HEK293 (cell line): ENCODE results near the gene SLC27A3.
A peak's percentile ranks its signal among the peaks of the same experiment; 100 is the strongest.

Source experiments
- CTCF ChIA-PET: fragments of 350-600 bp; formaldehyde crosslinking; extraction: SDS; loops from one replicate; lab custom pipeline; 2021; ENCODE audit warnings: antibody characterized with exemption; lab: Yijun Ruan, JAX
- POLR2A ChIA-PET: fragments of 300-600 bp; formaldehyde crosslinking; extraction: SDS; loops from one replicate; lab custom pipeline; 2020; ENCODE audit warnings: antibody characterized with exemption, inconsistent platforms; lab: Yijun Ruan, JAX
- H3K27ac ChIP-seq: fragments of 200-500 bp; sonication (Bioruptor generic); 2 replicates; pipeline ENCODE4 v1.5.1; 2014; ENCODE audit warnings: low read depth, low read length, control low read depth, inconsistent platforms; ENCODE audit errors: extremely low read depth
- H3K36me3 ChIP-seq, 2 experiments: fragments of 200-500 bp in 1 of 2; sonication (Bioruptor generic) in 1 of 2; 1 replicate in 1 of 2; 2 replicates in 1 of 2; pipeline ENCODE4 v1.5.1; 2014 to 2017; ENCODE audit warnings: inconsistent platforms in 2 of 2, low read length in 2 of 2; ENCODE audit not compliant: control insufficient read depth in 2 of 2, insufficient read depth in 1 of 2
- H3K4me1 ChIP-seq: fragments of 200-500 bp; sonication (Bioruptor generic); 2 replicates; pipeline ENCODE4 v1.5.1; 2014; ENCODE audit warnings: mild to moderate bottlenecking, low read length, inconsistent platforms; ENCODE audit not compliant: control insufficient read depth, insufficient read depth
- H3K4me3 ChIP-seq: 2 replicates; pipeline ENCODE4 v1.5.1; 2011; ENCODE audit warnings: low read depth, mild to moderate bottlenecking, control low read depth, low read length, moderate library complexity
- H3K9me3 ChIP-seq: fragments of 200-500 bp; sonication (Bioruptor generic); 2 replicates; pipeline ENCODE4 v1.5.1; 2014; ENCODE audit warnings: low read depth, low read length, inconsistent platforms; ENCODE audit not compliant: control insufficient read depth, insufficient read depth
- GLIS1 ChIP-seq: fragments of 450-650 bp; formaldehyde crosslinking; IDR thresholded peaks from 2 replicates; pipeline ENCODE4 v1.5.1; 2016; ENCODE audit warnings: missing biosample characterization, missing genetic modification characterization
- IKZF3 ChIP-seq: fragments of 450-650 bp; IDR thresholded peaks from 2 replicates; pipeline ENCODE4 v1.5.0; 2018; ENCODE audit warnings: missing biosample characterization, mild to moderate bottlenecking, missing genetic modification characterization, moderate library complexity
- KLF1 ChIP-seq: fragments of 450-650 bp; formaldehyde crosslinking; IDR thresholded peaks from 2 replicates; pipeline ENCODE4 v1.5.1; 2016; ENCODE audit warnings: missing biosample characterization, missing genetic modification characterization
- KLF17 ChIP-seq: fragments of 450-650 bp; formaldehyde crosslinking; IDR thresholded peaks from 2 replicates; pipeline ENCODE4 v1.5.1; 2016; ENCODE audit warnings: missing biosample characterization, missing genetic modification characterization
- KLF7 ChIP-seq: fragments of 450-650 bp; formaldehyde crosslinking; IDR thresholded peaks from 2 replicates; pipeline ENCODE4 v1.5.1; 2016; ENCODE audit warnings: missing biosample characterization, missing genetic modification characterization, borderline replicate concordance
- KLF8 ChIP-seq: fragments of 450-650 bp; formaldehyde crosslinking; IDR thresholded peaks from 2 replicates; pipeline ENCODE4 v1.5.1; 2016; ENCODE audit warnings: missing biosample characterization, missing genetic modification characterization
- KLF9 ChIP-seq: fragments of 450-650 bp; formaldehyde crosslinking; IDR thresholded peaks from 2 replicates; pipeline ENCODE4 v1.5.1; 2016; ENCODE audit warnings: missing biosample characterization, missing genetic modification characterization, low read depth
- MEIS1 ChIP-seq: sonication (generic); formaldehyde crosslinking; IDR thresholded peaks from 2 replicates; pipeline ENCODE4 v1.8.1; 2022; ENCODE audit warnings: missing genetic modification reagents, mild to moderate bottlenecking, borderline replicate concordance
- MYNN ChIP-seq: fragments of 450-650 bp; formaldehyde crosslinking; IDR thresholded peaks from 2 replicates; pipeline ENCODE4 v1.5.1; 2016; ENCODE audit warnings: missing biosample characterization, missing genetic modification characterization, borderline replicate concordance
- SP2 ChIP-seq: fragments of 450-650 bp; formaldehyde crosslinking; IDR thresholded peaks from 2 replicates; pipeline ENCODE4 v1.5.1; 2016; ENCODE audit warnings: missing biosample characterization, missing genetic modification characterization
- TRIM28 ChIP-seq: IDR thresholded peaks from 2 replicates; pipeline ENCODE4 v1.6.1; 2011; ENCODE audit warnings: low read length, control low read depth, borderline replicate concordance
- ZBTB17 ChIP-seq: fragments of 450-650 bp; formaldehyde crosslinking; IDR thresholded peaks from 2 replicates; pipeline ENCODE4 v1.5.1; 2016; ENCODE audit warnings: missing biosample characterization, missing genetic modification characterization
- ZBTB7A ChIP-seq: fragments of 450-650 bp; formaldehyde crosslinking; IDR thresholded peaks from 2 replicates; pipeline ENCODE4 v1.5.1; 2016; ENCODE audit warnings: low read depth, missing biosample characterization, missing genetic modification characterization
- ZBTB8A ChIP-seq: fragments of 450-650 bp; formaldehyde crosslinking; IDR thresholded peaks from 2 replicates; pipeline ENCODE4 v1.5.1; 2016; ENCODE audit warnings: missing biosample characterization, missing genetic modification characterization
- ZEB2 ChIP-seq: fragments of 450-650 bp; formaldehyde crosslinking; IDR thresholded peaks from 2 replicates; pipeline ENCODE4 v1.5.1; 2016; ENCODE audit warnings: missing biosample characterization, missing genetic modification characterization
- ZFHX2 ChIP-seq: fragments of 450-650 bp; formaldehyde crosslinking; conservative IDR thresholded peaks from 2 replicates; pipeline ENCODE4 v1.5.1; 2016; ENCODE audit warnings: missing biosample characterization, missing genetic modification characterization
- ZFP69B ChIP-seq: fragments of 450-650 bp; formaldehyde crosslinking; IDR thresholded peaks from 2 replicates; pipeline ENCODE4 v1.5.1; 2016; ENCODE audit warnings: missing biosample characterization, missing genetic modification characterization
- ZNF114 ChIP-seq: fragments of 450-650 bp; formaldehyde crosslinking; IDR thresholded peaks from 2 replicates; pipeline ENCODE4 v1.5.0; 2017; ENCODE audit warnings: missing biosample characterization, missing genetic modification characterization
- ZNF121 ChIP-seq: fragments of 450-650 bp; formaldehyde crosslinking; IDR thresholded peaks from 2 replicates; pipeline ENCODE4 v1.5.1; 2016; ENCODE audit warnings: missing biosample characterization, missing genetic modification characterization
- ZNF132 ChIP-seq: fragments of 450-650 bp; formaldehyde crosslinking; IDR thresholded peaks from 2 replicates; pipeline ENCODE4 v1.5.1; 2017; ENCODE audit warnings: missing biosample characterization, missing genetic modification characterization, borderline replicate concordance
- ZNF146 ChIP-seq: fragments of 450-650 bp; formaldehyde crosslinking; IDR thresholded peaks from 2 replicates; pipeline ENCODE4 v1.5.1; 2016; ENCODE audit warnings: missing biosample characterization, missing genetic modification characterization
- ZNF214 ChIP-seq: fragments of 450-650 bp; formaldehyde crosslinking; IDR thresholded peaks from 2 replicates; pipeline ENCODE4 v1.5.1; 2017; ENCODE audit warnings: missing biosample characterization, mild to moderate bottlenecking, missing genetic modification characterization, borderline replicate concordance
- ZNF223 ChIP-seq: fragments of 450-650 bp; formaldehyde crosslinking; IDR thresholded peaks from 2 replicates; pipeline ENCODE4 v1.5.1; 2016; ENCODE audit warnings: missing biosample characterization, missing genetic modification characterization
- ZNF24 ChIP-seq: fragments of 450-650 bp; formaldehyde crosslinking; IDR thresholded peaks from 2 replicates; pipeline ENCODE4 v1.5.1; 2016; ENCODE audit warnings: missing biosample characterization, missing genetic modification characterization
- ZNF362 ChIP-seq: fragments of 450-650 bp; formaldehyde crosslinking; IDR thresholded peaks from 2 replicates; pipeline ENCODE4 v1.5.1; 2016; ENCODE audit warnings: missing biosample characterization, missing genetic modification characterization
- ZNF37A ChIP-seq: fragments of 450-650 bp; IDR thresholded peaks from 2 replicates; pipeline ENCODE4 v1.5.1; 2018; ENCODE audit warnings: missing biosample characterization, missing genetic modification characterization
- ZNF513 ChIP-seq: fragments of 450-650 bp; IDR thresholded peaks from 2 replicates; pipeline ENCODE4 v1.5.1; 2018; ENCODE audit warnings: missing biosample characterization, missing genetic modification characterization
- ZNF571 ChIP-seq: fragments of 450-650 bp; formaldehyde crosslinking; IDR thresholded peaks from 2 replicates; pipeline ENCODE4 v1.5.0; 2017; ENCODE audit warnings: missing biosample characterization, missing genetic modification characterization
- ZNF600 ChIP-seq: fragments of 450-650 bp; formaldehyde crosslinking; IDR thresholded peaks from 2 replicates; pipeline ENCODE4 v1.5.1; 2016; ENCODE audit warnings: missing biosample characterization, missing genetic modification characterization
- ZNF624 ChIP-seq: fragments of 450-650 bp; formaldehyde crosslinking; IDR thresholded peaks from 2 replicates; pipeline ENCODE4 v1.5.1; 2017; ENCODE audit warnings: missing biosample characterization, missing genetic modification characterization
- ZNF629 ChIP-seq: fragments of 450-650 bp; formaldehyde crosslinking; IDR thresholded peaks from 2 replicates; pipeline ENCODE4 v1.5.1; 2017; ENCODE audit warnings: missing biosample characterization, missing genetic modification characterization
- ZNF660 ChIP-seq: fragments of 450-650 bp; IDR thresholded peaks from 2 replicates; pipeline ENCODE4 v1.5.1; 2018; ENCODE audit warnings: missing biosample characterization, mild to moderate bottlenecking, missing genetic modification characterization
- ZNF670 ChIP-seq: fragments of 450-650 bp; formaldehyde crosslinking; IDR thresholded peaks from 2 replicates; pipeline ENCODE4 v1.5.1; 2016; ENCODE audit warnings: missing biosample characterization, missing genetic modification characterization, low read depth
- ZNF76 ChIP-seq: fragments of 450-650 bp; formaldehyde crosslinking; IDR thresholded peaks from 2 replicates; pipeline ENCODE4; 2016; ENCODE audit warnings: low read depth, missing biosample characterization, missing genetic modification characterization, borderline replicate concordance
- ZNF777 ChIP-seq: fragments of 450-650 bp; formaldehyde crosslinking; IDR thresholded peaks from 2 replicates; pipeline ENCODE4 v1.5.1; 2017; ENCODE audit warnings: missing biosample characterization, missing genetic modification characterization, borderline replicate concordance
- ZNF792 ChIP-seq: fragments of 450-650 bp; formaldehyde crosslinking; IDR thresholded peaks from 2 replicates; pipeline ENCODE4 v1.5.1; 2016; ENCODE audit warnings: missing biosample characterization, missing genetic modification characterization
- ZNF843 ChIP-seq: fragments of 450-650 bp; formaldehyde crosslinking; IDR thresholded peaks from 2 replicates; pipeline ENCODE4 v1.5.1; 2016; ENCODE audit warnings: missing biosample characterization, missing genetic modification characterization

SLC27A3 gene

GRCh38 chr1:153774780-153775457 lies at the start of gene SLC27A3:
Gene SLC27A3 (plus strand): TSS chr1:153775407. CDS start chr1:153775498, 91 bp downstream.
- ChIA-PET POLR2A (interaction anchor here (0.6 to 1.6 kb wide), 14 partner anchors 9 to 226 kb away, joined by 3 to 9 read pairs (median 5); partner anchors contain the start of genes CHTOP, CREB3L4, INTS3 and JTB), CTCF (interaction anchor here (0.6 to 2.7 kb wide), 5 partner anchors 97 to 423 kb away, joined by 3 to 12 read pairs (median 5); partner anchors contain the start of gene RAB13)
- Histone ChIP-seq H3K9me3 (no peaks in the 10 kb centered on the region), H3K27ac (peak within 1 kb of the TSS; percentile 74), H3K36me3 (peaks cover 0 to 52% of the 10 kb centered on the region in 2 experiments; a peak in 2 of 3 replicates), H3K4me1 (peaks cover 8% of the 10 kb centered on the region), H3K4me3 (peak within 1 kb of the TSS; percentile 60)
- 0 out of 2 replicates have a peak, but pooled peaks have one; percentile 13 for TF ChIP-seq ZFP69B
- TF ChIP-seq KLF7 (tag by site-specific recombination), result peak; percentile 79; the same call in 1 of the 2 replicates
- no peak for TF ChIP-seq ZNF624 (tag by site-specific recombination)
- peak; percentile 59; the same call in 1 of the 2 replicates for TF ChIP-seq ZNF24 (tag by site-specific recombination)
- peak; percentile 77; the same call in 1 of the 2 replicates for TF ChIP-seq ZBTB7A
- TF ChIP-seq ZNF362 (tag by site-specific recombination), result no peak
- TF ChIP-seq ZBTB17, result peak; percentile 76
- TF ChIP-seq ZFHX2 (tag by site-specific recombination), result peak; percentile 87
- TF ChIP-seq ZNF121, result no peak
- TF ChIP-seq ZNF37A (tag by site-specific recombination), result no peak
- peak; percentile 86; the same call in 1 of the 2 replicates for TF ChIP-seq KLF17 (tag by site-specific recombination)
- TF ChIP-seq ZNF660 (tag by site-specific recombination), result no peak
- no peak for TF ChIP-seq ZNF132
- TF ChIP-seq ZNF792, result 0 out of 2 replicates have a peak, but pooled peaks have one; percentile 19
- no peak for TF ChIP-seq ZNF777 (tag by site-specific recombination)
- peak; percentile 80 for TF ChIP-seq KLF9 (tag by site-specific recombination)
- peak; percentile 91 for TF ChIP-seq GLIS1 (tag by site-specific recombination)
- no peak for TF ChIP-seq ZNF223 (tag by site-specific recombination)
- TF ChIP-seq ZNF600 (tag by site-specific recombination), result peak; percentile 94
- peak; percentile 93 for TF ChIP-seq KLF8 (tag by site-specific recombination)
- no peak for TF ChIP-seq ZNF571
- peak; percentile 93 for TF ChIP-seq KLF1 (tag by site-specific recombination)
- peak; percentile 86 for TF ChIP-seq IKZF3
- peak; percentile 84 for TF ChIP-seq SP2
- TF ChIP-seq MEIS1, result no peak
- TF ChIP-seq ZNF114 (tag by site-specific recombination), result no peak
- no peak for TF ChIP-seq ZNF146 (tag by site-specific recombination)
- peak; percentile 33; the same call in 1 of the 2 replicates for TF ChIP-seq ZNF843
- no peak; the same call in 1 of the 2 replicates for TF ChIP-seq ZNF76 (tag by site-specific recombination)
- TF ChIP-seq ZNF513, result no peak
- no peak for TF ChIP-seq TRIM28
- TF ChIP-seq ZEB2 (tag by site-specific recombination), result peak; percentile 62; the same call in 1 of the 2 replicates
- TF ChIP-seq ZNF629 (tag by site-specific recombination), result 0 out of 2 replicates have a peak, but pooled peaks have one; percentile 34
- TF ChIP-seq ZNF670 (tag by site-specific recombination), result no peak
- no peak for TF ChIP-seq MYNN (tag by site-specific recombination)
- no peak for TF ChIP-seq ZNF214 (tag by site-specific recombination)
- peak; percentile 38; the same call in 1 of the 2 replicates for TF ChIP-seq ZBTB8A (tag by site-specific recombination)
